HCT116 (cell line): ENCODE results near the gene KIF13A. TPM values are rescaled to one million over a fixed set of nuclear protein-coding genes. Genes with fewer than 3 reads are reported as not detected.

ENCODE experiments used
- ATAC-seq: fragments of 200-7000 bp; cut with Tn5 transposase; 2 replicates; pipeline ENCODE4 v1.9.1; 2020; ENCODE audit warnings: mild to moderate bottlenecking, moderate library complexity
- BruUV-seq: library from RNA; stranded (reverse); fragments of 400-500 nt; replicated peaks from 2 replicates; lab custom pipeline; 2021; lab: Mats Ljungman, UMichigan
- CTCF ChIA-PET: fragments of 300-600 bp; sonication (Branson Sonifier 250); formaldehyde crosslinking; loops from one replicate; lab custom pipeline; 2021; ENCODE audit warnings: antibody characterized with exemption; lab: Charles Lee
- POLR2A ChIA-PET: fragments of 300-600, 350-600 bp; sonication (Branson Sonifier 250); formaldehyde crosslinking; loops from one replicate; lab custom pipeline; 2021; ENCODE audit warnings: antibody characterized with exemption; lab: Charles Lee
- RAD21 ChIA-PET, 2 experiments: fragments of 300-600 bp; sonication (Branson Sonifier 250); formaldehyde crosslinking; loops; one replicate each; lab custom pipeline; 2023; ENCODE audit warnings: low total read pairs in 2 of 2; ENCODE audit not compliant: uncharacterized antibody in 2 of 2, unreplicated experiment in 2 of 2, low non-redundant PET in 1 of 2; lab: Charles Lee
- DNase-seq: peaks from one replicate; pipeline ENCODE4 v3.0.0-alpha.2; 2010; ENCODE audit warnings: low read depth, low spot score
- H2AFZ ChIP-seq: fragments of 200-600 bp; shearing (Covaris generic), sonication (generic); 2 replicates; pipeline ENCODE4 v1.6.1; 2017; ENCODE audit warnings: low read depth, mixed run types, mixed read lengths, antibody characterized with exemption, low read length; ENCODE audit not compliant: poor library complexity, severe bottlenecking
- H3K27ac ChIP-seq: 2 replicates; pipeline ENCODE4 v1.5.1; 2012; ENCODE audit warnings: low read depth, low read length
- H3K27me3 ChIP-seq: fragments of 200-600 bp; sonication (generic); 2 replicates; pipeline ENCODE4 v1.6.1; 2016; ENCODE audit warnings: mixed run types, low read length, mixed read lengths; ENCODE audit not compliant: insufficient read depth
- H3K36me3 ChIP-seq, 2 experiments: fragments of 200-500 bp in 1 of 2; fragments of 200-600 bp in 1 of 2; sonication (Bioruptor generic) in 1 of 2; sonication (generic) in 1 of 2; 2 replicates each; pipeline versions ENCODE4 v1.5.1 to v1.6.1; 2014 to 2016; ENCODE audit warnings: low read length in 2 of 2, inconsistent platforms in 1 of 2, mixed read lengths in 1 of 2, mixed run types in 1 of 2; ENCODE audit not compliant: insufficient read depth in 2 of 2, control insufficient read depth in 1 of 2
- H3K4me1 ChIP-seq, 2 experiments: fragments of 200-600 bp in 1 of 2; sonication (generic) in 1 of 2; 2 replicates each; pipeline versions ENCODE4 v1.5.1 to v1.6.1; 2012 to 2017; ENCODE audit warnings: low read length in 2 of 2, inconsistent platforms in 1 of 2, mild to moderate bottlenecking in 1 of 2, mixed read lengths in 1 of 2, mixed run types in 1 of 2, moderate library complexity in 1 of 2; ENCODE audit not compliant: insufficient read depth in 2 of 2, control insufficient read depth in 1 of 2
- H3K4me2 ChIP-seq: fragments of 200-600 bp; sonication (generic); 2 replicates; pipeline ENCODE4 v1.6.1; 2017; ENCODE audit warnings: mixed run types, low read length, mixed read lengths
- H3K4me3 ChIP-seq, 2 experiments: fragments of 200-600 bp in 1 of 2; sonication (generic) in 1 of 2; replicated peaks in 1 of 2; 2 replicates each; pipeline ENCODE4 v1.5.1; 2011 to 2016; ENCODE audit warnings: low read length in 2 of 2, control low read depth in 1 of 2, low read depth in 1 of 2, mild to moderate bottlenecking in 1 of 2, mixed read lengths in 1 of 2, mixed run types in 1 of 2
- H3K79me2 ChIP-seq: fragments of 200-600 bp; sonication (generic); 2 replicates; pipeline ENCODE4 v1.6.1; 2017; ENCODE audit warnings: mild to moderate bottlenecking, mixed run types, low read length, moderate library complexity, mixed read lengths; ENCODE audit not compliant: insufficient read depth
- H3K9ac ChIP-seq: fragments of 200-600 bp; sonication (generic); 2 replicates; pipeline ENCODE4 v1.6.1; 2016; ENCODE audit warnings: low read length, mixed read lengths
- H3K9me2 ChIP-seq: fragments of 200-600 bp; sonication (generic), shearing (Covaris generic); 2 replicates; pipeline ENCODE4 v1.6.1; 2017; ENCODE audit warnings: mixed run types, mild to moderate bottlenecking, moderate library complexity; ENCODE audit not compliant: insufficient read depth
- H3K9me3 ChIP-seq, 2 experiments: fragments of 200-500 bp in 1 of 2; fragments of 200-600 bp in 1 of 2; sonication (Bioruptor generic) in 1 of 2; sonication (generic) in 1 of 2; 2 replicates each; pipeline ENCODE4 v1.6.1; 2014 to 2017; ENCODE audit warnings: low read length in 2 of 2, mixed read lengths in 2 of 2, inconsistent platforms in 1 of 2, low read depth in 1 of 2, mild to moderate bottlenecking in 1 of 2, mixed run types in 1 of 2, moderate library complexity in 1 of 2; ENCODE audit not compliant: control insufficient read depth in 1 of 2, insufficient read depth in 1 of 2
- H4K20me1 ChIP-seq: fragments of 200-600 bp; sonication (generic), shearing (Covaris generic); 2 replicates; pipeline ENCODE4 v1.6.1; 2017; ENCODE audit warnings: mixed run types, mild to moderate bottlenecking, moderate library complexity; ENCODE audit not compliant: insufficient read depth
- JUND ChIP-seq: IDR thresholded peaks from 2 replicates; pipeline ENCODE4 v1.6.1; 2012
- SIN3A ChIP-seq: IDR thresholded peaks from 2 replicates; pipeline ENCODE4 v1.6.1; 2012; ENCODE audit warnings: low read depth
- TCF7L2 ChIP-seq: IDR thresholded peaks from 2 replicates; pipeline ENCODE4 v1.7.0; 2011; ENCODE audit warnings: borderline replicate concordance, inconsistent platforms; ENCODE audit not compliant: insufficient read depth, insufficient read length; ENCODE audit errors: extremely low read depth
- ZFX ChIP-seq: fragments of 450-650 bp; IDR thresholded peaks from 2 replicates; pipeline ENCODE4 v1.6.1; 2017
- ZNF274 ChIP-seq: fragments of 200-500 bp; sonication (Bioruptor generic); IDR thresholded peaks from 2 replicates; pipeline ENCODE4 v1.6.1; 2014; ENCODE audit warnings: mild to moderate bottlenecking, low read depth, low read length, inconsistent platforms
- intact Hi-C: fragments of 100-400 bp; cut with micrococcal nuclease; formaldehyde crosslinking; loops from 2 replicates; pipeline ENCODE4 v1.10.0; 2022
- total RNA-seq: library from RNA; stranded (reverse); gene quantifications from one replicate; pipeline ENCODE4 v1.2.1, GENCODE V29; 2021; ENCODE audit not compliant: unreplicated experiment
- TF ChIP-seq, protein P1 (sequence below): IDR thresholded peaks from 2 replicates; pipeline ENCODE4 v1.6.1; 2012
- TF ChIP-seq, protein P2 (sequence below): IDR thresholded peaks from 2 replicates; pipeline ENCODE4 v1.6.1; 2012
- TF ChIP-seq, protein P3 (sequence below), 3 experiments: fragments of 200-600 bp in 1 of 3; sonication (generic) in 1 of 3; IDR thresholded peaks in 2 of 3; conservative IDR thresholded peaks in 1 of 3; 2 replicates each; pipeline ENCODE4 v1.5.1; 2012 to 2017; ENCODE audit warnings: low read depth in 2 of 3, low read length in 2 of 3, antibody characterized with exemption in 1 of 3, borderline replicate concordance in 1 of 3, control low read depth in 1 of 3, mild to moderate bottlenecking in 1 of 3, mixed read lengths in 1 of 3, mixed run types in 1 of 3, moderate library complexity in 1 of 3; ENCODE audit not compliant: insufficient read depth in 1 of 3

The KIF13A gene
- total RNA-seq, 1 experiment from 2014 or later = 23.1 TPM

DNA sequence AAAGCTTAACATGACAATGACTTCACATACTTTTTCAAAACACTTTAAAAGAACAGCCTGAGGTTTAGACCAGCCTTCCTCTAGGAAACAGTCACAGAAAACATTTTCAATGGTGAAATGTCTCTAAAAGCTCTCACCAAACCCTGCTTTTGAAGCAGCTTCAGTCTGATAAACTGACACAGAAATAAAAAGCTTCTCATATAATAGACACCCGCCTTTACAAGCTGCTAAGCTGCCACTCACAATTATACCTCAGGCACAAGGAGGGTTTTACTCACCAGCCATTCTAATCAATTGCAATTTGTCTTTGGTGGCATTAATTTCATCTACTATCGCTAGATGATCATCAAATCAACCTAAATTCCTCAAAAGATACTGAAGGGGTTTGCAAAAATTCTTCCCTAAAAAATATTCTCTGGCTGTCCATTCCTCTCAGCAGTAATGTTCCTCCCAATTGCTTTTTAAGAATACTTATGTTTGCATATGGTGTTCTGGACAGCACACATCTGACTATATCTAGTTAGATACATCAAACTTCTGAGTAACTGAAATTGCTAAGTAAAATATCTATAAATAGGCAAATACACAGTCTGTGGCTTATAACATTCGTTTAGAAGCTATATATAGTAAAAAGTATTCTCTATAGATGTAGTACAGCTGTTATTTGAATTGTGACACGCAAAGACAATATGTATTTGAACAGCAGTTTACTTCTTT, 29.4 kb downstream of the KIF13A start:
- Histone ChIP-seq H3K4me2 (no peak overlapping the region), H3K27ac (no peak overlapping the region), H3K9me2 (no peaks in the 10 kb centered on the region), H3K27me3 (no peaks in the 10 kb centered on the region), H4K20me1 (no peaks in the 10 kb centered on the region), H3K4me3 (no peak overlapping the region), H3K9me3 (no peaks in the 10 kb centered on the region), H3K79me2 (peaks cover 8% of the 10 kb centered on the region; the same call in 1 of the 2 replicates), H3K9ac (no peak overlapping the region), H3K4me1 (no peaks in the 10 kb centered on the region), H3K36me3 (no peaks in the 10 kb centered on the region), H2AFZ (no peak overlapping the region)
- DNase-seq (no peak), ATAC-seq (no peak)
- POLR2A ChIA-PET = interaction anchor here (0.6 kb wide), 1 partner anchor 25 kb away, joined by 4 read pairs; no protein-coding TSS in a partner anchor
- intact Hi-C loops = no loop called here
- TF ChIP-seq ZFX (no peak), ZNF274 (no peak), TCF7L2 (no peak), JUND (no peak), SIN3A (no peak)
- TF ChIP-seq, protein P1, sequence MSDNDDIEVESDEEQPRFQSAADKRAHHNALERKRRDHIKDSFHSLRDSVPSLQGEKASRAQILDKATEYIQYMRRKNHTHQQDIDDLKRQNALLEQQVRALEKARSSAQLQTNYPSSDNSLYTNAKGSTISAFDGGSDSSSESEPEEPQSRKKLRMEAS = no peak
- TF ChIP-seq, protein P2, sequence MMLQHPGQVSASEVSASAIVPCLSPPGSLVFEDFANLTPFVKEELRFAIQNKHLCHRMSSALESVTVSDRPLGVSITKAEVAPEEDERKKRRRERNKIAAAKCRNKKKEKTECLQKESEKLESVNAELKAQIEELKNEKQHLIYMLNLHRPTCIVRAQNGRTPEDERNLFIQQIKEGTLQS = no peak
- TF ChIP-seq, protein P3, sequence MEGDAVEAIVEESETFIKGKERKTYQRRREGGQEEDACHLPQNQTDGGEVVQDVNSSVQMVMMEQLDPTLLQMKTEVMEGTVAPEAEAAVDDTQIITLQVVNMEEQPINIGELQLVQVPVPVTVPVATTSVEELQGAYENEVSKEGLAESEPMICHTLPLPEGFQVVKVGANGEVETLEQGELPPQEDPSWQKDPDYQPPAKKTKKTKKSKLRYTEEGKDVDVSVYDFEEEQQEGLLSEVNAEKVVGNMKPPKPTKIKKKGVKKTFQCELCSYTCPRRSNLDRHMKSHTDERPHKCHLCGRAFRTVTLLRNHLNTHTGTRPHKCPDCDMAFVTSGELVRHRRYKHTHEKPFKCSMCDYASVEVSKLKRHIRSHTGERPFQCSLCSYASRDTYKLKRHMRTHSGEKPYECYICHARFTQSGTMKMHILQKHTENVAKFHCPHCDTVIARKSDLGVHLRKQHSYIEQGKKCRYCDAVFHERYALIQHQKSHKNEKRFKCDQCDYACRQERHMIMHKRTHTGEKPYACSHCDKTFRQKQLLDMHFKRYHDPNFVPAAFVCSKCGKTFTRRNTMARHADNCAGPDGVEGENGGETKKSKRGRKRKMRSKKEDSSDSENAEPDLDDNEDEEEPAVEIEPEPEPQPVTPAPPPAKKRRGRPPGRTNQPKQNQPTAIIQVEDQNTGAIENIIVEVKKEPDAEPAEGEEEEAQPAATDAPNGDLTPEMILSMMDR (IDR thresholded peaks at IDR 0.05 in 2 of 3, conservative IDR thresholded peaks at IDR 0.05 in 1 of 3; ENCODE audit: borderline replicate concordance in 1 of 3, insufficient read depth in 1 of 3, low read depth in 2 of 3, low read length in 2 of 3) = no peak
- CTCF ChIA-PET = no interaction called here
- BruUV-seq = no TSS peak
- RAD21 ChIA-PET = no interaction called here
